ENCODE results near the gene C2.

C2 gene

GRCh38 chr6:31927242-31927862 lies at the start of gene C2:
TSS of gene C2 (plus strand) at chr6:31927717. CDS start at chr6:31927753, 36 bp downstream.
- no peak within 1 kb of the TSS for H3K27ac ChIP-seq
- TF ChIP-seq CTCF (conservative IDR thresholded peaks at IDR 0.05), result no peak
- TF ChIP-seq ZFX (IDR thresholded peaks at IDR 0.05), result no peak

- TF ChIP-seq ZFX (IDR thresholded peaks at IDR 0.05) (no peak), CTCF (conservative IDR thresholded peaks at IDR 0.05) (no peak)
- H3K27ac ChIP-seq, result peak overlapping the region; percentile 86
Measured at GRCh38 chr6:31878222-31878621, 49.3 kb upstream of the C2 start.

GRCh38 chr6:31878726-31879125 lies 48.8 kb upstream of the C2 start, which contains the start of gene SLC44A4:
TSS of gene SLC44A4 (minus strand) at chr6:31878997. CDS start at chr6:31878980, 17 bp downstream.
- H3K27ac ChIP-seq, result peak within 1 kb of the TSS; percentile 86
- TF ChIP-seq ZFX (IDR thresholded peaks at IDR 0.05), result no peak
- no peak for TF ChIP-seq CTCF (conservative IDR thresholded peaks at IDR 0.05)

GRCh38 chr6:31879143-31879542 lies 48.4 kb upstream of the C2 start:
- peak overlapping the region; percentile 86 for H3K27ac ChIP-seq
- TF ChIP-seq ZFX (IDR thresholded peaks at IDR 0.05) (no peak), CTCF (conservative IDR thresholded peaks at IDR 0.05) (no peak)

- H3K27ac ChIP-seq, result peak overlapping the region; percentile 86
- TF ChIP-seq ZFX (IDR thresholded peaks at IDR 0.05) (no peak), CTCF (conservative IDR thresholded peaks at IDR 0.05) (no peak)
Measured at GRCh38 chr6:31879901-31880300, 47.6 kb upstream of the C2 start.

GRCh38 chr6:31880616-31881015 lies 46.9 kb upstream of the C2 start:
- H3K27ac ChIP-seq, result peak overlapping the region; percentile 86
- TF ChIP-seq CTCF (conservative IDR thresholded peaks at IDR 0.05), result no peak
- TF ChIP-seq ZFX (IDR thresholded peaks at IDR 0.05), result no peak

- TF ChIP-seq CTCF (conservative IDR thresholded peaks at IDR 0.05), result no peak
- TF ChIP-seq ZFX (IDR thresholded peaks at IDR 0.05), result no peak
- H3K27ac ChIP-seq, result peak overlapping the region; percentile 86; the same call in 1 of the 2 replicates
Measured at GRCh38 chr6:31881136-31881859, 46.2 kb upstream of the C2 start.
